Prostate gland (tissue), 2 donors: ENCODE results near the gene GMDS. TPM values are rescaled to one million over a fixed set of nuclear protein-coding genes. Genes with fewer than 3 reads are reported as not detected.

Source experiments
- DNase-seq: peaks from one replicate; pipeline ENCODE4 v3.0.0-alpha.2; 2019; ENCODE audit warnings: low spot score
- H3K27ac ChIP-seq, 2 donors: fragments of 200-600 bp; sonication (generic); 2 replicates each; pipeline ENCODE4 v1.5.1; 2017 to 2019
- H3K27me3 ChIP-seq: fragments of 200-600 bp; sonication (generic); replicated peaks from 2 replicates; pipeline ENCODE4 v1.5.1; 2019; ENCODE audit not compliant: insufficient read depth
- H3K36me3 ChIP-seq, 2 donors: fragments of 200-600 bp; sonication (generic); 1 replicate in 1 of 2; 2 replicates in 1 of 2; pipeline versions ENCODE4 v1.5.1 to v1.8.1; 2017 to 2019
- H3K4me1 ChIP-seq: fragments of 200-600 bp; sonication (generic); replicated peaks from 2 replicates; pipeline ENCODE4 v1.5.1; 2019
- H3K4me3 ChIP-seq, 2 donors: fragments of 200-600 bp; sonication (generic); 2 replicates each; pipeline ENCODE4 v1.5.1; 2017 to 2019
- H3K9me3 ChIP-seq: fragments of 200-600 bp; sonication (generic); 2 replicates; pipeline ENCODE4 v1.5.1; 2017
- CTCF ChIP-seq, 4 experiments: fragments of 200-600 bp in 2 of 4; fragments of 450-650 bp in 2 of 4; sonication (generic) in 2 of 4; IDR thresholded peaks; 1 replicate in 3 of 4; 2 replicates in 1 of 4; pipeline ENCODE4 v1.5.1; 2016 to 2019; ENCODE audit warnings: antibody characterized with exemption in 4 of 4, mild to moderate bottlenecking in 2 of 4, moderate library complexity in 2 of 4
- POLR2A ChIP-seq: fragments of 450-650 bp; IDR thresholded peaks from one replicate; pipeline ENCODE4 v1.6.1; 2016; ENCODE audit warnings: antibody characterized with exemption, mild to moderate bottlenecking
- POLR2AphosphoS5 ChIP-seq: sonication (generic); formaldehyde crosslinking; IDR thresholded peaks from one replicate; pipeline ENCODE4 v1.6.1; 2017; ENCODE audit warnings: antibody characterized with exemption
- WGBS: methylation state at CpG from one replicate; pipeline ENCODE4 v1.1.5; 2018; 5-methylcytosine and 5-hydroxymethylcytosine counted together
- intact Hi-C: fragments of 100-400 bp; cut with DNase I; formaldehyde crosslinking; loops from one replicate; pipeline ENCODE4 v1.14.2; 2022
- total RNA-seq, 2 donors: library from RNA; depleted of rRNA; stranded (reverse); fragments of >200 nt; gene quantifications; one replicate each; pipeline ENCODE4 v1.1.0, GENCODE V29; 2016

Gene GMDS
- total RNA-seq, 2 donors from 2014 or later: 24.9 to 29.9 TPM

GRCh38 chr6:1930356-1930755, 315.0 kb downstream of the GMDS start:
- H3K4me3 ChIP-seq: no peak overlapping the region
- intact Hi-C loops: no loop called here
- H3K9me3 ChIP-seq: no peaks in the 10 kb centered on the region
- H3K4me1 ChIP-seq: no peaks in the 10 kb centered on the region
- H3K36me3 ChIP-seq: no peaks in the 10 kb centered on the region
- TF ChIP-seq CTCF (IDR thresholded peaks at IDR 0.05) (no peak), POLR2A (no peak), POLR2AphosphoS5 (no peak)
- H3K27me3 ChIP-seq: no peaks in the 10 kb centered on the region
- no peak for DNase-seq
- no peak overlapping the region for H3K27ac ChIP-seq
- WGBS: 12% methylated on average over 2 of the region's 2 CpGs

- no peak overlapping the region for H3K4me3 ChIP-seq
- no peaks in the 10 kb centered on the region for H3K36me3 ChIP-seq
- no peak overlapping the region for H3K27ac ChIP-seq
- TF ChIP-seq POLR2A (no peak), CTCF (IDR thresholded peaks at IDR 0.05) (no peak), POLR2AphosphoS5 (no peak)
- DNase-seq: no peak
- H3K9me3 ChIP-seq: no peaks in the 10 kb centered on the region
- WGBS: 70% methylated on average over 9 of the region's 9 CpGs
- intact Hi-C loops: no loop called here
- H3K27me3 ChIP-seq: no peaks in the 10 kb centered on the region
- no peaks in the 10 kb centered on the region for H3K4me1 ChIP-seq
Measured at GRCh38 chr6:1929931-1930330, 315.5 kb downstream of the GMDS start.

- TF ChIP-seq POLR2A: no peak
- TF ChIP-seq CTCF (IDR thresholded peaks at IDR 0.05): no peak
- TF ChIP-seq POLR2AphosphoS5: no peak
- no peaks in the 10 kb centered on the region for H3K36me3 ChIP-seq
- intact Hi-C loops: no loop called here
- DNase-seq: no peak
- WGBS: 88% methylated on average over 10 of the region's 10 CpGs
- no peaks in the 10 kb centered on the region for H3K27me3 ChIP-seq
- no peaks in the 10 kb centered on the region for H3K4me1 ChIP-seq
- no peak overlapping the region for H3K4me3 ChIP-seq
- H3K27ac ChIP-seq: no peak overlapping the region
- H3K9me3 ChIP-seq: no peaks in the 10 kb centered on the region
Measured at GRCh38 chr6:1925743-1926430, 319.5 kb downstream of the GMDS start.

- Histone ChIP-seq H3K27me3 (no peaks in the 10 kb centered on the region), H3K4me1 (no peaks in the 10 kb centered on the region), H3K36me3 (no peaks in the 10 kb centered on the region), H3K9me3 (no peaks in the 10 kb centered on the region), H3K4me3 (no peak overlapping the region), H3K27ac (no peak overlapping the region)
- 91% methylated on average over 14 of the region's 14 CpGs for WGBS
- no peak for DNase-seq
- no peak for TF ChIP-seq POLR2A
- no peak for TF ChIP-seq CTCF (IDR thresholded peaks at IDR 0.05)
- TF ChIP-seq POLR2AphosphoS5: no peak
- intact Hi-C loops: no loop called here
Measured at GRCh38 chr6:1923449-1923848, 322.0 kb downstream of the GMDS start.

GRCh38 chr6:1917626-1918371, 327.6 kb downstream of the GMDS start:
- TF ChIP-seq POLR2A: no peak
- Histone ChIP-seq H3K4me1 (no peaks in the 10 kb centered on the region), H3K36me3 (no peaks in the 10 kb centered on the region), H3K27ac (no peak overlapping the region), H3K9me3 (no peaks in the 10 kb centered on the region), H3K27me3 (no peaks in the 10 kb centered on the region), H3K4me3 (no peak overlapping the region)
- intact Hi-C loops: no loop called here
- no peak for DNase-seq
- WGBS: 86% methylated on average over 9 of the region's 9 CpGs
